GM21381 (cell line): ENCODE data around the gene HTT.

ENCODE experiments used
- ATAC-seq: cut with Tn5 transposase; IDR thresholded peaks from one replicate; pipeline ENCODE4 v1.9.1; 2021; ENCODE audit warnings: mild to moderate bottlenecking, moderate library complexity; ENCODE audit not compliant: unreplicated experiment

Gene HTT

GRCh38 chr4:3245676-3246075 lies 171.2 kb downstream of the HTT start:
- no peak for ATAC-seq

GRCh38 chr4:3246458-3247398 lies 172.2 kb downstream of the HTT start:
- no peak for ATAC-seq

GRCh38 chr4:3247399-3248177 lies 173.1 kb downstream of the HTT start:
- no peak for ATAC-seq

- no peak for ATAC-seq
These were observed 173.6 kb downstream of the HTT start for GRCh38 chr4:3248178-3248480.

- no peak for ATAC-seq
These were observed 174.6 kb downstream of the HTT start, which contains the start of gene MSANTD1 for GRCh38 chr4:3248811-3249661. Gene MSANTD1, plus strand, starts transcription at chr4:3249159. Its CDS starts 64 bp downstream, at chr4:3249223.

- ATAC-seq, result no peak
These were observed 175.4 kb downstream of the HTT start for GRCh38 chr4:3249711-3250437.

- ATAC-seq, result no peak
These were observed 176.0 kb downstream of the HTT start for GRCh38 chr4:3250438-3250955.

- ATAC-seq, result no peak
These were observed 176.6 kb downstream of the HTT start for GRCh38 chr4:3250956-3251690.

- ATAC-seq, result no peak
These were observed 177.4 kb downstream of the HTT start for GRCh38 chr4:3251691-3252479.

GRCh38 chr4:3252480-3252828 lies 178.0 kb downstream of the HTT start:
- ATAC-seq, result no peak

GRCh38 chr4:3252831-3253641 lies 178.6 kb downstream of the HTT start:
- no peak for ATAC-seq

GRCh38 chr4:3253808-3254207 lies 179.3 kb downstream of the HTT start:
- ATAC-seq, result no peak

GRCh38 chr4:3254302-3255131 lies 180.0 kb downstream of the HTT start:
- ATAC-seq, result no peak

- no peak for ATAC-seq
These were observed 181.2 kb downstream of the HTT start for GRCh38 chr4:3255611-3256186.

- ATAC-seq, result no peak
These were observed 182.0 kb downstream of the HTT start for GRCh38 chr4:3256230-3257102.

GRCh38 chr4:3257103-3257555 lies 182.6 kb downstream of the HTT start:
- no peak for ATAC-seq
